CD14-positive monocyte (primary cell): ENCODE results near the gene PCP2. TPM values are rescaled to one million over a fixed set of nuclear protein-coding genes. Genes with fewer than 3 reads are reported as not detected.

Source experiments
- DNase-seq, 3 donors: peaks; one replicate each; pipeline ENCODE4 v3.0.0-alpha.2; 2011 to 2022
- H2AFZ ChIP-seq: 2 replicates; pipeline ENCODE4 v1.6.0; 2012; ENCODE audit warnings: mild to moderate bottlenecking, low read depth, low read length, inconsistent platforms; ENCODE audit not compliant: insufficient read depth, poor library complexity, severe bottlenecking
- H3K27ac ChIP-seq, 2 donors: 1 replicate in 1 of 2; 2 replicates in 1 of 2; pipeline ENCODE4 v1.5.1; 2012 to 2013; ENCODE audit warnings: low read length in 2 of 2, control low read depth in 1 of 2, inconsistent platforms in 1 of 2, low read depth in 1 of 2, mild to moderate bottlenecking in 1 of 2
- H3K27me3 ChIP-seq, 2 donors: one replicate each; pipeline versions ENCODE4 v1.6.0 to v1.6.1; 2011 to 2013; ENCODE audit warnings: low read length in 2 of 2; ENCODE audit not compliant: control insufficient read depth in 2 of 2, insufficient read depth in 2 of 2
- H3K36me3 ChIP-seq, 2 donors: replicated peaks in 1 of 2; 1 replicate in 1 of 2; 2 replicates in 1 of 2; pipeline versions ENCODE4 v1.5.1 to v1.6.1; 2012 to 2013; ENCODE audit warnings: low read length in 2 of 2, control low read depth in 1 of 2, inconsistent platforms in 1 of 2, mild to moderate bottlenecking in 1 of 2; ENCODE audit not compliant: insufficient read depth in 2 of 2, control insufficient read depth in 1 of 2
- H3K4me1 ChIP-seq, 2 donors: 1 replicate in 1 of 2; 2 replicates in 1 of 2; pipeline versions ENCODE4 v1.5.1 to v1.6.1; 2012 to 2013; ENCODE audit warnings: low read length in 2 of 2, control low read depth in 1 of 2, inconsistent platforms in 1 of 2, mild to moderate bottlenecking in 1 of 2, moderate library complexity in 1 of 2; ENCODE audit not compliant: insufficient read depth in 2 of 2, control insufficient read depth in 1 of 2
- H3K4me2 ChIP-seq: replicated peaks from 2 replicates; pipeline ENCODE3; 2012; ENCODE audit warnings: low read length, moderate library complexity, mild to moderate bottlenecking; ENCODE audit not compliant: poor library complexity, severe bottlenecking; ENCODE audit errors: extremely low read depth
- H3K4me3 ChIP-seq, 3 experiments: fragments of 200-600 bp in 1 of 3; sonication (generic) in 1 of 3; replicated peaks in 1 of 3; 1 replicate in 2 of 3; 2 replicates in 1 of 3; pipeline ENCODE4 v1.5.1; 2011 to 2013; ENCODE audit warnings: low read length in 3 of 3, mild to moderate bottlenecking in 3 of 3, control low read depth in 2 of 3, low read depth in 2 of 3, inconsistent platforms in 1 of 3, moderate library complexity in 1 of 3
- H3K79me2 ChIP-seq: 2 replicates; pipeline ENCODE4 v1.6.0; 2012; ENCODE audit warnings: mild to moderate bottlenecking, control low read depth, inconsistent platforms, low read length, moderate library complexity; ENCODE audit not compliant: insufficient read depth
- H3K9ac ChIP-seq: 2 replicates; pipeline ENCODE4 v1.6.0; 2017; ENCODE audit warnings: low read length, mild to moderate bottlenecking; ENCODE audit not compliant: insufficient read depth, poor library complexity, severe bottlenecking
- H3K9me3 ChIP-seq, 2 donors: replicated peaks in 1 of 2; 1 replicate in 1 of 2; 2 replicates in 1 of 2; pipeline versions ENCODE4 v1.5.1 to v1.6.1; 2012 to 2013; ENCODE audit warnings: low read length in 2 of 2, control low read depth in 1 of 2; ENCODE audit not compliant: control insufficient read depth in 1 of 2, insufficient read depth in 1 of 2
- H4K20me1 ChIP-seq: 2 replicates; pipeline ENCODE4 v1.6.0; 2012; ENCODE audit warnings: mild to moderate bottlenecking, low read length, control low read depth, moderate library complexity; ENCODE audit not compliant: insufficient read depth
- H3K27ac Mint-ChIP-seq, 7 donors: one replicate each; pipeline ENCODE4 v1.8.0; 2020; ENCODE audit warnings: mild to moderate bottlenecking in 7 of 7, mixed read lengths in 7 of 7, moderate library complexity in 6 of 7, inconsistent platforms in 2 of 7
- H3K27me3 Mint-ChIP-seq, 3 donors: one replicate each; pipeline ENCODE4 v1.8.0; 2021 to 2022; ENCODE audit warnings: low read depth in 3 of 3, mild to moderate bottlenecking in 3 of 3, mixed read lengths in 3 of 3, moderate library complexity in 3 of 3, inconsistent platforms in 1 of 3
- H3K36me3 Mint-ChIP-seq, 2 donors: one replicate each; pipeline ENCODE4 v1.8.0; 2020; ENCODE audit warnings: mixed read lengths in 2 of 2, inconsistent platforms in 1 of 2, mild to moderate bottlenecking in 1 of 2
- H3K4me1 Mint-ChIP-seq: one replicate; pipeline ENCODE4 v1.8.0; 2020; ENCODE audit warnings: mild to moderate bottlenecking, mixed read lengths
- H3K4me3 Mint-ChIP-seq, 2 donors: one replicate each; pipeline ENCODE4 v1.8.0; 2020; ENCODE audit warnings: mild to moderate bottlenecking in 2 of 2, mixed read lengths in 2 of 2, moderate library complexity in 1 of 2
- H3K9me3 Mint-ChIP-seq, 7 donors: one replicate each; pipeline ENCODE4 v1.8.0; 2020 to 2022; ENCODE audit warnings: mixed read lengths in 7 of 7, mild to moderate bottlenecking in 6 of 7, moderate library complexity in 6 of 7, inconsistent platforms in 2 of 7
- WGBS: methylation state at CpG from one replicate; pipeline ENCODE4 v1.1.5; 2013; ENCODE audit warnings: missing lambda C conversion rate; ENCODE audit not compliant: insufficient coverage; 5-methylcytosine and 5-hydroxymethylcytosine counted together
- intact Hi-C, 2 donors: fragments of 100-400 bp; cut with micrococcal nuclease; formaldehyde crosslinking; loops; one replicate each; pipeline versions ENCODE4 v1.15.0 to v1.15.1; 2023
- polyA plus RNA-seq, 3 donors: library from polyadenylated mRNA; depleted of rRNA in 1 of 3; unstranded in 2 of 3; stranded (reverse) in 1 of 3; fragments of 300-500 nt in 2 of 3; fragments of >200 nt in 1 of 3; fragmentation: Illumina TruSeq in 2 of 3; gene quantifications; 1 replicate in 2 of 3; 2 replicates in 1 of 3; pipeline ENCODE4 v1.2.3, GENCODE V29; 2012 to 2021
- TF ChIP-seq, protein P1 (sequence below): fragments of 200-600 bp; IDR thresholded peaks from one replicate; pipeline ENCODE4 v1.8.0; 2022; ENCODE audit warnings: antibody characterized with exemption, mild to moderate bottlenecking

The PCP2 gene
- polyA plus RNA-seq, 3 donors = 1.8 TPM; not detected in 2

GRCh38 chr19:7636317-7636690 is 2.8 kb upstream of the PCP2 start:
- Histone ChIP-seq H3K36me3 (peaks cover 37 to 45% of the 10 kb centered on the region in 2 donors), H3K4me3 (peak overlapping the region; percentile 56 to 99 (median 90)), H3K4me2 (peak overlapping the region; percentile 88), H3K79me2 (peaks cover 60% of the 10 kb centered on the region), H2AFZ (peak overlapping the region; percentile 75), H3K9me3 (no peaks in the 10 kb centered on the region), H3K27me3 (no peaks in the 10 kb centered on the region), H3K27ac (peak overlapping the region; percentile 96 to 100), H4K20me1 (peaks cover 37% of the 10 kb centered on the region), H3K4me1 (peaks cover 33 to 41% of the 10 kb centered on the region in 2 donors), H3K9ac (peak overlapping the region; percentile 99)
- intact Hi-C loops = loop anchor here (5.0 to 10.0 kb wide), 3 partner anchors 41 to 268 kb away; partner anchors contain the start of genes MAP2K7 (in 1 of the 2), MCEMP1 (in 1 of the 2) and TRAPPC5 (in 1 of the 2)
- 72% methylated on average over 16 of the region's 16 CpGs for WGBS
- TF ChIP-seq, protein P1, sequence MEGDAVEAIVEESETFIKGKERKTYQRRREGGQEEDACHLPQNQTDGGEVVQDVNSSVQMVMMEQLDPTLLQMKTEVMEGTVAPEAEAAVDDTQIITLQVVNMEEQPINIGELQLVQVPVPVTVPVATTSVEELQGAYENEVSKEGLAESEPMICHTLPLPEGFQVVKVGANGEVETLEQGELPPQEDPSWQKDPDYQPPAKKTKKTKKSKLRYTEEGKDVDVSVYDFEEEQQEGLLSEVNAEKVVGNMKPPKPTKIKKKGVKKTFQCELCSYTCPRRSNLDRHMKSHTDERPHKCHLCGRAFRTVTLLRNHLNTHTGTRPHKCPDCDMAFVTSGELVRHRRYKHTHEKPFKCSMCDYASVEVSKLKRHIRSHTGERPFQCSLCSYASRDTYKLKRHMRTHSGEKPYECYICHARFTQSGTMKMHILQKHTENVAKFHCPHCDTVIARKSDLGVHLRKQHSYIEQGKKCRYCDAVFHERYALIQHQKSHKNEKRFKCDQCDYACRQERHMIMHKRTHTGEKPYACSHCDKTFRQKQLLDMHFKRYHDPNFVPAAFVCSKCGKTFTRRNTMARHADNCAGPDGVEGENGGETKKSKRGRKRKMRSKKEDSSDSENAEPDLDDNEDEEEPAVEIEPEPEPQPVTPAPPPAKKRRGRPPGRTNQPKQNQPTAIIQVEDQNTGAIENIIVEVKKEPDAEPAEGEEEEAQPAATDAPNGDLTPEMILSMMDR = no peak
- Mint-ChIP-seq H3K36me3 (peaks cover 39 to 48% of the 10 kb centered on the region in 2 donors), H3K9me3 (no peaks in the 10 kb centered on the region), H3K27me3 (peaks cover 0 to 3% (median 2%) of the 10 kb centered on the region in 3 donors), H3K4me3 (peak overlapping the region; percentile 89 to 92), H3K27ac (peak overlapping the region; percentile 94 to 98 (median 95)), H3K4me1 (peaks cover 46% of the 10 kb centered on the region)
- no peak for DNase-seq

GRCh38 chr19:7635670-7636069 is 2.2 kb upstream of the PCP2 start:
- no peaks in the 10 kb centered on the region for H3K27me3 ChIP-seq
- H3K4me2 ChIP-seq = no peak overlapping the region
- no peak overlapping the region for H3K4me3 ChIP-seq
- H3K9ac ChIP-seq = no peak overlapping the region
- H4K20me1 ChIP-seq = peaks cover 30% of the 10 kb centered on the region
- Mint-ChIP-seq H3K27ac (peak overlapping the region in 1 of 7 donors; percentile 3), H3K4me1 (peaks cover 47% of the 10 kb centered on the region), H3K36me3 (peaks cover 35 to 42% of the 10 kb centered on the region in 2 donors), H3K4me3 (peak overlapping the region in 1 of 2 donors; percentile 27), H3K27me3 (peaks cover 0 to 3% (median 2%) of the 10 kb centered on the region in 3 donors), H3K9me3 (no peaks in the 10 kb centered on the region)
- peaks cover 34 to 44% of the 10 kb centered on the region in 2 donors for H3K4me1 ChIP-seq
- no peak overlapping the region for H3K27ac ChIP-seq
- peaks cover 30 to 39% of the 10 kb centered on the region in 2 donors for H3K36me3 ChIP-seq
- no peak for DNase-seq
- WGBS = 80% methylated on average over 3 of the region's 6 CpGs
- TF ChIP-seq, protein P1 = no peak
- intact Hi-C loops = loop anchor here (5.0 to 10.0 kb wide), 3 partner anchors 42 to 269 kb away; partner anchors contain the start of genes MAP2K7 (in 1 of the 2), MCEMP1 (in 1 of the 2) and TRAPPC5 (in 1 of the 2)
- H2AFZ ChIP-seq = no peak overlapping the region
- peaks cover 58% of the 10 kb centered on the region for H3K79me2 ChIP-seq
- no peaks in the 10 kb centered on the region for H3K9me3 ChIP-seq
